MM.1S (cell line): ENCODE results near the gene CYP2A6.

ENCODE experiments used
- CTCF ChIP-seq: fragments of 300-600 bp; sonication (generic); IDR thresholded peaks from 2 replicates; pipeline ENCODE4 v1.5.1; 2016; ENCODE audit warnings: antibody characterized with exemption, low read length, mixed read lengths
- EZH2 ChIP-seq: fragments of 300-600 bp; sonication (generic); optimal IDR thresholded peaks from 2 replicates; pipeline ENCODE3; 2017; ENCODE audit warnings: low read depth, mild to moderate bottlenecking, antibody characterized with exemption, low read length, mixed read lengths
- EZH2phosphoT487 ChIP-seq: fragments of 300-600 bp; sonication (generic); IDR thresholded peaks from 2 replicates; pipeline ENCODE4 v1.6.1; 2018; ENCODE audit warnings: antibody characterized with exemption, low read length

- TF ChIP-seq CTCF (no peak), EZH2 (no peak), EZH2phosphoT487 (no peak)
Observed at GRCh38 chr19:40797166-40797962, 52.9 kb downstream of the CYP2A6 start.
